Trophoblast cell (in vitro differentiated cells and primary cell): ENCODE measurements around the gene EPHB6. TPM values are rescaled to one million over a fixed set of nuclear protein-coding genes. Genes with fewer than 3 reads are reported as not detected.

Experiments used
- DNase-seq, 2 donors: peaks; one replicate each; pipeline ENCODE4 v3.0.0-alpha.2; 2016
- H2AFZ ChIP-seq: 2 replicates; pipeline ENCODE4 v1.6.1; 2013; ENCODE audit warnings: low read length, moderate library complexity, mild to moderate bottlenecking; ENCODE audit not compliant: insufficient read depth, poor library complexity
- H2AK5ac ChIP-seq: 2 replicates; pipeline ENCODE4 v1.6.1; 2013; ENCODE audit warnings: mild to moderate bottlenecking, low read length
- H2BK120ac ChIP-seq: 2 replicates; pipeline ENCODE4 v1.6.1; 2013; ENCODE audit warnings: low read length, mild to moderate bottlenecking, moderate library complexity; ENCODE audit not compliant: insufficient read depth, poor library complexity
- H2BK12ac ChIP-seq: 2 replicates; pipeline ENCODE4 v1.6.1; 2013; ENCODE audit warnings: mild to moderate bottlenecking, low read length, moderate library complexity
- H2BK5ac ChIP-seq: 2 replicates; pipeline ENCODE4 v1.6.1; 2013; ENCODE audit warnings: low read length, low read depth, moderate library complexity, mild to moderate bottlenecking; ENCODE audit not compliant: poor library complexity
- H3K14ac ChIP-seq: 2 replicates; pipeline ENCODE4 v1.6.1; 2013; ENCODE audit warnings: mild to moderate bottlenecking, low read length
- H3K18ac ChIP-seq: 2 replicates; pipeline ENCODE4 v1.6.1; 2013; ENCODE audit warnings: mild to moderate bottlenecking, low read length
- H3K23ac ChIP-seq: 2 replicates; pipeline ENCODE4 v1.6.1; 2013; ENCODE audit warnings: low read length
- H3K27ac ChIP-seq: 2 replicates; pipeline ENCODE4 v1.5.1; 2013; ENCODE audit warnings: low read depth, mild to moderate bottlenecking, inconsistent platforms, low read length, moderate library complexity
- H3K27me3 ChIP-seq: 2 replicates; pipeline ENCODE4 v1.6.1; 2013; ENCODE audit warnings: inconsistent platforms, mild to moderate bottlenecking, low read length, moderate library complexity; ENCODE audit not compliant: insufficient read depth
- H3K36me3 ChIP-seq, 2 experiments: 1 replicate in 1 of 2; 2 replicates in 1 of 2; pipeline ENCODE4 v1.6.1; 2013; ENCODE audit warnings: low read length in 2 of 2, mild to moderate bottlenecking in 2 of 2, moderate library complexity in 1 of 2; ENCODE audit not compliant: insufficient read depth in 2 of 2, control insufficient read depth in 1 of 2
- H3K4ac ChIP-seq: 2 replicates; pipeline ENCODE4 v1.6.1; 2013; ENCODE audit warnings: low read depth, mild to moderate bottlenecking, low read length, moderate library complexity
- H3K4me1 ChIP-seq, 2 experiments: 1 replicate in 1 of 2; 2 replicates in 1 of 2; pipeline ENCODE4 v1.6.1; 2013; ENCODE audit warnings: low read length in 2 of 2, mild to moderate bottlenecking in 2 of 2, moderate library complexity in 1 of 2; ENCODE audit not compliant: insufficient read depth in 2 of 2, control insufficient read depth in 1 of 2
- H3K4me2 ChIP-seq: 2 replicates; pipeline ENCODE4 v1.6.1; 2013; ENCODE audit warnings: inconsistent platforms, mild to moderate bottlenecking, low read length, moderate library complexity
- H3K4me3 ChIP-seq: 2 replicates; pipeline ENCODE4 v1.5.1; 2013; ENCODE audit warnings: mild to moderate bottlenecking, low read depth, low read length, inconsistent platforms
- H3K79me1 ChIP-seq: one replicate; pipeline ENCODE4 v1.6.1; 2013; ENCODE audit warnings: low read length
- H3K79me2 ChIP-seq: 2 replicates; pipeline ENCODE4 v1.6.1; 2013; ENCODE audit warnings: low read length, mild to moderate bottlenecking; ENCODE audit not compliant: control insufficient read depth, insufficient read depth, poor library complexity
- H3K9ac ChIP-seq: 2 replicates; pipeline ENCODE4 v1.6.1; 2013; ENCODE audit warnings: mild to moderate bottlenecking, low read length
- H3K9me3 ChIP-seq: 2 replicates; pipeline ENCODE4 v1.6.1; 2013; ENCODE audit warnings: low read depth, mild to moderate bottlenecking, control low read depth, inconsistent platforms, low read length; ENCODE audit not compliant: insufficient read depth
- H4K12ac ChIP-seq: 2 replicates; pipeline ENCODE4 v1.6.1; 2013; ENCODE audit warnings: low read depth, mild to moderate bottlenecking, low read length, moderate library complexity
- H4K8ac ChIP-seq: 2 replicates; pipeline ENCODE4 v1.6.1; 2013; ENCODE audit warnings: low read depth, mild to moderate bottlenecking, low read length, moderate library complexity
- H4K91ac ChIP-seq: one replicate; pipeline ENCODE4 v1.6.1; 2013; ENCODE audit warnings: low read depth, mild to moderate bottlenecking, low read length, moderate library complexity
- WGBS: extraction: QIAGEN DNeasy Blood & Tissue Kit; methylation state at CpG from one replicate; pipeline ENCODE4 v1.1.7; 2013; ENCODE audit warnings: missing lambda C conversion rate; ENCODE audit not compliant: insufficient read length, insufficient coverage; ENCODE audit errors: extremely low coverage; 5-methylcytosine and 5-hydroxymethylcytosine counted together
- polyA plus RNA-seq: library from polyadenylated mRNA; stranded (reverse); fragments of 200-250 nt; gene quantifications from 2 replicates; pipeline ENCODE4 v1.2.3, GENCODE V29; 2013

EPHB6 gene
- 21.5 and 25.0 TPM in 2 replicates for polyA plus RNA-seq

DNA sequence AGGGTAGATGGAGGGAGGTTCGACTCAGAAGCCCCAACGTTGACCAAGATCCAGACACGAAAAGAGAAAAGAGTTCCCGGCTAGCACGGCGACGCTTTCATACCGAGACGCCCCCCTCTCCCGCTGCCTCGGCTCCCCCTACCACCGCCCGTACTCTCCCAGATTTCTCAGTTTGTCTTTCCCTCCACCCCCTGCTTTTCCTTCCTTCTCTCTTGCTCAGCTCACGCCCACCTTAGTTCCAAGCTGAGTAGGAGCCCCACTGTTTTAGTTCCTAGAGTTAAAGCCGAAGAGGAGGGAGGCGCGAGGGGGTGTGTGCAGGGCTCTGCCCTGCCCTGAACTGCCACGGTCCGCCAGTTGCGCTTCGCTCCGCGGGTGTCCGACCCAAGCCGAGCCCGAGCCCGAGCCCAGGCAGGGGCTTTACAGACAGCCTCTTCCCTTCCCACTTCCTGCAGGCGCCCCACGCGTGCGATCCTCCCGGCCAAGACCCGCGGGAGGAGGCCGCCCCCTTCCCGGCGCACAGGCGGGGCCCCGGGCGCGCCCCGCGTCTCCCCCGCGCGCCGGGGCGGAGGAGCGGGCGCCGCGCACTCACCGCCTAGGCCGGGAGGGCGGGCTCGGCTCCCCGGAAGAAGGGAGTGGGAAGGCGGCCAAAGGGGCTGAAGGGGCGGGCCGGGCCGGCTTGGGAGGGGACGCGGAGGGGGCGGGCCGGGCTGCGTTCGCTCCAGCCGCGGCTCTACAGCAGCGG, at the start of gene EPHB6:
TSS of gene EPHB6 (plus strand) at position 705 of the 742 bp plus-strand sequence. CDS start 8,152 bp downstream, outside the sequence.
- peak within 1 kb of the TSS; percentile 52 for H4K12ac ChIP-seq
- H3K14ac ChIP-seq: peak within 1 kb of the TSS; percentile 72
- no peaks in the 10 kb centered on the region for H3K27me3 ChIP-seq
- H3K18ac ChIP-seq: peak within 1 kb of the TSS; percentile 87
- peak; percentile 32 to 54 for DNase-seq
- no peak within 1 kb of the TSS for H3K23ac ChIP-seq
- peak within 1 kb of the TSS; percentile 87 for H3K9ac ChIP-seq
- H3K9me3 ChIP-seq: peaks cover 2% of the 10 kb centered on the region
- H3K27ac ChIP-seq: peak within 1 kb of the TSS; percentile 37
- peak within 1 kb of the TSS; percentile 42 for H2BK12ac ChIP-seq
- peaks cover 4 to 23% of the 10 kb centered on the region in 2 experiments for H3K4me1 ChIP-seq
- H3K4me2 ChIP-seq: peak within 1 kb of the TSS; percentile 87
- H3K79me2 ChIP-seq: peaks cover 7% of the 10 kb centered on the region
- H2BK5ac ChIP-seq: peak within 1 kb of the TSS; percentile 50
- peak within 1 kb of the TSS; percentile 72 for H2AFZ ChIP-seq
- no peaks in the 10 kb centered on the region for H3K36me3 ChIP-seq
- H2BK120ac ChIP-seq: peak within 1 kb of the TSS; percentile 84
- peak within 1 kb of the TSS; percentile 81 for H4K8ac ChIP-seq
- peak within 1 kb of the TSS; percentile 78 for H3K4me3 ChIP-seq
- WGBS: no CpG with 5 or more reads among the region's 70 CpGs
- peak within 1 kb of the TSS; percentile 85 for H4K91ac ChIP-seq
- H3K4ac ChIP-seq: peak within 1 kb of the TSS; percentile 39
- peaks cover 10% of the 10 kb centered on the region for H3K79me1 ChIP-seq
- no peak within 1 kb of the TSS for H2AK5ac ChIP-seq

DNA sequence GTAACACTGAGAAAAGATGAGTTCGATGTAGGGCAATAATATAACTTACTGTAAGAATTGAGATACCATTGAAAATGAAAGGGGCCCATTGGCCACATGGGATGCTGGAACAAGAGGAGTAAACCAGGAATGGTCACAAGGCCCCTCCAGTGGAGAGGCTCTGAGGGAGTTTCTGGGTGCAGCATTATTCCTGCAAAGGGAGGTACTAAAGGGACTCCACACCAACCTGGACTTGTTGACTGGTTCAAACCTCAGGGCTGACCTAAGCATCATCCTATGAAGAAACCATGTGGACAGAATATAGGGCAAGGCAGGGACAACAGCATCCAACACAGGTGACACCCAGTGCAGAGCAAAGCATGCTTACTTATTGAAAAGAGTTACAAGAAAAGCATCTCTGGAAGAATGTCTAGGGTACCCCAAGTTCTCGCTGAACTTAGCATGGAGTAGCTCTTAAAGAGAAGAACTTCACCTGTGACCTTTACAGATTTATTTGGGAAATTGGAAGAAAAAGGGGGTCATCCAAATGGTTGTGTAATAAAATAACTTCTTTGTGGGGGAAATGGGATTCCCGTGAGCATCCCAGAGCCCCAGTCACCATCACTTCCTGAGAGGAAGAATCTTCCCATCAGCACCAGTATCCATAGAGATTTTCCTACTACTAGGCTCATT, 49.4 kb upstream of the EPHB6 start:
- DNase-seq: no peak
- H3K4me3 ChIP-seq: no peak overlapping the region
- no peak overlapping the region for H2AFZ ChIP-seq
- H3K36me3 ChIP-seq: no peaks in the 10 kb centered on the region
- H2AK5ac ChIP-seq: no peak overlapping the region
- H4K8ac ChIP-seq: no peak overlapping the region
- WGBS: no CpG with 5 or more reads among the region's 3 CpGs
- no peak overlapping the region for H3K4me2 ChIP-seq
- H2BK12ac ChIP-seq: no peak overlapping the region
- no peak overlapping the region for H3K23ac ChIP-seq
- H3K14ac ChIP-seq: no peak overlapping the region
- H2BK5ac ChIP-seq: no peak overlapping the region
- H3K79me2 ChIP-seq: no peaks in the 10 kb centered on the region
- no peak overlapping the region for H3K18ac ChIP-seq
- H2BK120ac ChIP-seq: no peak overlapping the region
- H4K91ac ChIP-seq: no peak overlapping the region
- no peak overlapping the region for H3K27ac ChIP-seq
- H3K4ac ChIP-seq: no peak overlapping the region
- H3K9ac ChIP-seq: no peak overlapping the region
- no peaks in the 10 kb centered on the region for H3K27me3 ChIP-seq
- no peak overlapping the region for H4K12ac ChIP-seq
- H3K4me1 ChIP-seq: peaks cover 6% of the 10 kb centered on the region in 2 experiments
- H3K9me3 ChIP-seq: no peaks in the 10 kb centered on the region
- no peaks in the 10 kb centered on the region for H3K79me1 ChIP-seq

- no peak for DNase-seq
- Histone ChIP-seq H3K27ac (no peak overlapping the region), H3K4me3 (no peak overlapping the region), H4K8ac (no peak overlapping the region), H3K27me3 (no peaks in the 10 kb centered on the region), H3K23ac (no peak overlapping the region), H4K91ac (no peak overlapping the region), H3K4ac (no peak overlapping the region), H3K18ac (no peak overlapping the region), H3K4me1 (peaks cover 6% of the 10 kb centered on the region in 2 experiments), H2BK12ac (no peak overlapping the region), H3K36me3 (no peaks in the 10 kb centered on the region), H2BK120ac (no peak overlapping the region), H2AK5ac (no peak overlapping the region), H3K14ac (no peak overlapping the region), H3K9ac (no peak overlapping the region), H3K79me1 (no peaks in the 10 kb centered on the region), H3K4me2 (no peak overlapping the region), H4K12ac (no peak overlapping the region), H2AFZ (no peak overlapping the region), H3K9me3 (no peaks in the 10 kb centered on the region), H3K79me2 (no peaks in the 10 kb centered on the region), H2BK5ac (no peak overlapping the region)
- no CpG with 5 or more reads among the region's 2 CpGs for WGBS
Measured at GRCh38 chr7:142806022-142806356, 48.9 kb upstream of the EPHB6 start.

GRCh38 chr7:142806957-142807356, 47.9 kb upstream of the EPHB6 start:
- Histone ChIP-seq H3K9me3 (no peaks in the 10 kb centered on the region), H3K27me3 (no peaks in the 10 kb centered on the region), H2BK120ac (no peak overlapping the region), H2BK12ac (no peak overlapping the region), H3K4me2 (no peak overlapping the region), H3K79me1 (peaks cover 1% of the 10 kb centered on the region), H4K91ac (no peak overlapping the region), H3K36me3 (no peaks in the 10 kb centered on the region), H4K8ac (no peak overlapping the region), H3K4me3 (no peak overlapping the region), H2BK5ac (no peak overlapping the region), H3K14ac (no peak overlapping the region), H2AFZ (no peak overlapping the region), H3K9ac (no peak overlapping the region), H3K79me2 (no peaks in the 10 kb centered on the region), H4K12ac (no peak overlapping the region), H3K18ac (no peak overlapping the region), H3K27ac (no peak overlapping the region), H3K23ac (no peak overlapping the region), H3K4ac (no peak overlapping the region), H2AK5ac (no peak overlapping the region), H3K4me1 (peaks cover 6 to 8% of the 10 kb centered on the region in 2 experiments)
- no peak for DNase-seq
- 100% methylated on average over 1 of the region's 1 CpG for WGBS
